LNCaP clone FGC (cell line): ENCODE measurements around the gene KRT81.

ENCODE experiments used
- DNase-seq: peaks from one replicate; pipeline ENCODE4 v3.0.0-alpha.2; 2011; ENCODE audit warnings: low read depth
- H3K4me3 ChIP-seq: 2 replicates; pipeline ENCODE4 v1.5.1; 2011; ENCODE audit warnings: mild to moderate bottlenecking, low read depth, low read length, control low read depth
- TF ChIP-seq, protein P1 (sequence below): IDR thresholded peaks from 2 replicates; pipeline ENCODE4 v1.5.1; 2012; ENCODE audit warnings: mild to moderate bottlenecking; ENCODE audit not compliant: control insufficient read depth, insufficient read depth; ENCODE audit errors: extremely low read depth

Gene KRT81

DNA sequence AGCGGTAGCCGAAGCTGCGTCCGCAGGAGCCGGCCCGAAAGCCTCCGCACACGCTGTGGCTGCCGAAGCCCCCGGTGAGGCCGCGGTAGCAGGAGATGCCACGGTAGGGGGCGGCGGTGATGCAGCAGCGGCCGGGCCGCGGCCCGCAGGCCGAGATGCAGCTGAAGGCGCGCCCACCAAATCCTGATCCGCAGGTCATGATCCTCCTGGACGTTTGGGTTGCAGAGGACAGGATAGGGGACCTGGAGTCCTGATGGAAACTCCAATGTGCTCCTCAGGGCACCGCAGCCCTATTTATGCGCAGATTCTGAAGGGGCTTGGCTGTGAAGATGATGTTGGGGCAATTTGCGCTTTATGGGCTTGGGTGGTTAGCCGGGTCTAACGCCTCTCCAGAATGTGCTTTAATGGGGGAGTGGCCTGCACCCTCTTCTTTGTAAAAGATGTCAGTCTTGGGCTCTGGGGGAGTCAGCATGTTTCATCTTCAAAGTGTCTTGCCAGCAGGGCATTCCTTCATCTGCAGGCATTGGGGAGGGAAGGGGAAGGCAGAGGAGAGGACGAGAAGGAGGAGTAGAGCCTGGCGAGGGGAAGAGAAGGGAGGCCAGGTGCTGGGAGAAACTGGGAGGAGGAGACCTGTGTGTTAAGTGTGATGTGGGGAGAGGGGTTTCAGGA, at the start of gene KRT81:
KRT81 (minus strand) TSS at position 268 of the 669 bp plus-strand sequence; CDS start at position 199, 69 bp downstream.
- DNase-seq: no peak
- H3K4me3 ChIP-seq: no peak within 1 kb of the TSS
- TF ChIP-seq, protein P1, sequence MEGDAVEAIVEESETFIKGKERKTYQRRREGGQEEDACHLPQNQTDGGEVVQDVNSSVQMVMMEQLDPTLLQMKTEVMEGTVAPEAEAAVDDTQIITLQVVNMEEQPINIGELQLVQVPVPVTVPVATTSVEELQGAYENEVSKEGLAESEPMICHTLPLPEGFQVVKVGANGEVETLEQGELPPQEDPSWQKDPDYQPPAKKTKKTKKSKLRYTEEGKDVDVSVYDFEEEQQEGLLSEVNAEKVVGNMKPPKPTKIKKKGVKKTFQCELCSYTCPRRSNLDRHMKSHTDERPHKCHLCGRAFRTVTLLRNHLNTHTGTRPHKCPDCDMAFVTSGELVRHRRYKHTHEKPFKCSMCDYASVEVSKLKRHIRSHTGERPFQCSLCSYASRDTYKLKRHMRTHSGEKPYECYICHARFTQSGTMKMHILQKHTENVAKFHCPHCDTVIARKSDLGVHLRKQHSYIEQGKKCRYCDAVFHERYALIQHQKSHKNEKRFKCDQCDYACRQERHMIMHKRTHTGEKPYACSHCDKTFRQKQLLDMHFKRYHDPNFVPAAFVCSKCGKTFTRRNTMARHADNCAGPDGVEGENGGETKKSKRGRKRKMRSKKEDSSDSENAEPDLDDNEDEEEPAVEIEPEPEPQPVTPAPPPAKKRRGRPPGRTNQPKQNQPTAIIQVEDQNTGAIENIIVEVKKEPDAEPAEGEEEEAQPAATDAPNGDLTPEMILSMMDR: no peak

DNA sequence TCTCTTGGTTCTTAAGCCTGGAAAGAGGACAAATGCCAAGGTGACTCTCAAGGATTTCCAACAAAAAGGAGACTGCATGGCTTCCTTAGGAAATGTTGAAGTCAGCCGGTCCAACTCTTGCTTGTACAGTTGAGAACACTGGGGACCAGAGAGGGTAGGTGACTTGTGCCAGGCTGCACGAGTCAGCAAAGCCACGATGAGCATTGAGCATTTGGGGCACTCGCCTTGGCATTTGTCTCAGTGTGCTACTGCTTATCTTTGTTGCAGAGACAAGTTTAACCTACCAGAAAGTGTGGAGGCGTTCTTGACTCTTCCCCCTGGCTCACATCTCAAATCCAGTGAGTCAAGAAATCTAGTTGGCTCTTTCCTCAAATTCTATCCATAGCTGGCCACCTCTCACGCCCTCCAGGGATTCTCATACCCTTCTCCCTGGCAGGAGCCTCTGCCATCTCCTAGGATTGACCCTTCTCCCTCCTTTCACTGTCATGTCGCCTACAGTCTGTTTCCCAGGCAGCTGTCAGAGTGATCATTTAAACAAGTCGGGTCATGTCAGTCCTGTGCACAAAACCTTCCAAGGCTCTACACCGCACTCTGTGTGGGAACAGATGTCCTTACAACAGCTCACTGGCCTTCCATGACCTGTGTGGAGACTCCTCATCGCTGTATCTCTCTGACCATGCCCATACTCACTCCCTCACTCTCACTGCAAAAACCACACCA, 47.1 kb upstream of the KRT81 start:
- DNase-seq: no peak
- TF ChIP-seq, protein P1: no peak
- no peak overlapping the region for H3K4me3 ChIP-seq

DNA sequence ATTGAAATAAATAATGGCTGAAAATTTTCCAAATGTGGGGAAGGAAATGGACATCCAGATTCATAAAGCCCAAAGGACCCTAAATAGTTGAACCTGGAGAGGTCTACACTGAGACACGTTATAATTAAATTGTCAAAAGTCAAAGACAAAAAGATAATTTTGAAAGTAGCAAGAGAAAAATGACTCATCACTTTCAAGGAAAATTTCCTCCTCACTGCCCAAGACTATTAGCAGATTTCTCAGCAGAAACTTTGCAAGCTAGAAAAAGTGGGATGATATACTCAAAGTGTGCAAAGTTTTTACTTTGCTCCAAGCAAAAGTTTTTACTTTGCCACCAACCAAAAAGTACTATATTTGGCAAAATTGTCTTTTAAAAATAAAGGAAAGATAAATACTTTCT, 45.7 kb upstream of the KRT81 start:
- no peak for DNase-seq
- H3K4me3 ChIP-seq: no peak overlapping the region
- TF ChIP-seq, protein P1: no peak

DNA sequence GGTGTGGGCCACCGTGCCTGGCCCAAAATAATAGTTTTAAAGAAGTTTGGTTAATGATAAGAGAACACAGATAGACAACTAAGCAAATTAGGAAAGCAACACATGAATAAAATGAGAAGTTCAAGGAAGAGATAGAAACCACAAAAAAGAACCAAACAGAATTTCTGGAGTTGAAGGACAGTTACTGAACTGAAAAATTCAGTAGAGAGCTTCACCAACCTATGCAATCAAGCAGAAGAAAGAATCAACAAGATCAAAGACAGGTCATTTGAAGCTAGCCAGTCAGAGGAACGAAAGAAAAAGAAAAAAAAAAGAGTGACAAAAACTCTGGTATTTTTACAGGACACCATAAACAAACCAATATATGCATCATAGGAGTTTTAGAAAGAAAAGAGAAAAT, 45.3 kb upstream of the KRT81 start:
- H3K4me3 ChIP-seq: no peak overlapping the region
- no peak for DNase-seq
- TF ChIP-seq, protein P1: no peak

DNA sequence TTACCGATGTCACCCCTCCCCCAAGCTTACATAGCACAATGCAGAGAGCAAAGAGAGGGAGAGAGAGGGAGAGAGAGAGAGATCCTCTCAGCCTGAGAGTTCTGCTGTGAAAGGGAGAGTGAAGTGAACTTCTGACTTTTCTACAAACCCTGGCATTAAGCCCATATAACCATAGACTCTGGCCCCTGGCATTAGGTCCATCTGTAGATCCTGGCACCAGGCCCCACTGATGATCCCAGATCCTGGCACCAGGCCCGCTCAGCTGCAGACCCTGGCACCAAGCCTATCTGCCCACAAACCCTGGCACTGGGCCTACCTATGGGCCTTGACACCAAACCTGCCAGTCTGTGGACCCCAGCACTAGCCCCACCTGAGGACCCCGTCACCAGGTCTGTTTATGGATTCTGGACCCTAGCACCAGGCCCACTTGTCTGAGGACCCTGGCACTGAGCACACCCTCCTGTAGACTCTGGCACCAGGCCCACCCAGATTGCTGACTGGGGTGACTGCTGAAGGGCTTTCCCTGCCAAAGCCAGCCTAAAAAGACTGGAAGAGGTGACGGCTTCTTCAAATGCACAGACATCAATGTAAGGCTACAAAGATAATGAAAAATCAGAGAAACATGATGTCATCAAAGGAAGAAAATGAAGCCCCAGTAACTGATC, 44.4 kb upstream of the KRT81 start:
- TF ChIP-seq, protein P1: no peak
- H3K4me3 ChIP-seq: no peak overlapping the region
- DNase-seq: no peak

DNA sequence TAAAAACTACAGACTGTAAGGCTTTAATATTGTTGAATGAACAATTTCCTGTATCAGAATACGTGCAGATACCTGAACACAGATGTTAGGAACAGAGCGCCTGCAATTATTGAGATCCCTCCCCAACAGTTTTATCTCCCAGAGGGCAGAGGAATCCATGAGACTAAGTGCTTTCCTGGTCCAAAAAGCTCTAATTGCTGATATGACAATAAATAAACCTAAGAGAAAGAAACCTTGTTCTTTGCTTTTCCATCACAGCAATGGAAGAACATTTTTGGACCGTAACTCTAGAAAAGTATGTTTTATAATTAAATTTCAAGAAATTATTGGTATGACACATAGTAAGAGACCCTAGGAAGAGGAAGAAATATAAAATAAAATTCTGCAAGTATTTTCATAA, 42.9 kb upstream of the KRT81 start:
- no peak for DNase-seq
- H3K4me3 ChIP-seq: no peak overlapping the region
- TF ChIP-seq, protein P1: no peak
